HG03469 (cell line): ENCODE measurements around the gene MDGA2.

Experiments
- ATAC-seq: cut with Tn5 transposase; IDR thresholded peaks from one replicate; pipeline ENCODE4 v1.9.1; 2021; ENCODE audit warnings: mild to moderate bottlenecking, moderate library complexity, moderate number of reproducible peaks; ENCODE audit not compliant: unreplicated experiment

Gene MDGA2

GRCh38 chr14:47155395-47155794, 520.0 kb downstream of the MDGA2 start:
- ATAC-seq = no peak

- ATAC-seq = no peak
Observed at GRCh38 chr14:47154276-47154797, 521.1 kb downstream of the MDGA2 start.

DNA sequence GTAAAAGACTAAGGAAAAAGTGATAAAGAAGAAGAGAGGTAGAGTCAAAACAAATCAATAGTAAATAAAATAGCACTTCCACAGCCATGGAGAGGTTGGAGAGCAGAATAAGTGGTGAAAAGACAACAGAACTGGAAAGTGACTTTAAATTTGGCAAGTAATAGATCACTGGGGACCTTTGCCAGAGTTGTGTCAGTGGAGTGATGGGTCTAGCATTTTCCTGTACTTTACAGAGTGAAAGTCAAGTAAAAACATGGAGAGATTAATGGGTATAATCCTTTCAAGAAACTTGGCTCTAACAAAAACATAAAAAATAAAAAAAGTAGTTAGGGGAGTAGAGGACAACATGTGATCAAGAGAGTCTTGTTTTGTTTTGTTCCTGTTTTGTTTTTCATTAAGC, 521.7 kb downstream of the MDGA2 start:
- ATAC-seq = no peak

DNA sequence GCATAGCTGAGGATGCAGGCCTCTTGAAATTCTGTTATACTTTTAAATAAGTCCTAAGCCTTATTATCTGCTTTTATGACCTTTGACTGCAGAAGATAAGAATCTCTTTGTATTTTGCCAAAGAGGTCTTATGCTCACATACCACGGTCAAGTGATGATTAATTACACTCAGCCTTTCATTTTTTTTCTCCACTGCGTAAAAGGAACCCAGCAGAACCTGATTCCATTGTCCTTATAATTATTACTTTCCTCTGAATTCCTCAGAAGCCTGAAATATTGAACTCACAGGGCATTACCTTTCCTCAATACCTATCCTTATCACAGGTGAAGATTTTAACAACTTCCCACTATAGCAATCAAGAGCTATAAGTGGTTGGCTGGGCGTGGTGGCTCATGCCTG, 525.1 kb downstream of the MDGA2 start:
- no peak for ATAC-seq

DNA sequence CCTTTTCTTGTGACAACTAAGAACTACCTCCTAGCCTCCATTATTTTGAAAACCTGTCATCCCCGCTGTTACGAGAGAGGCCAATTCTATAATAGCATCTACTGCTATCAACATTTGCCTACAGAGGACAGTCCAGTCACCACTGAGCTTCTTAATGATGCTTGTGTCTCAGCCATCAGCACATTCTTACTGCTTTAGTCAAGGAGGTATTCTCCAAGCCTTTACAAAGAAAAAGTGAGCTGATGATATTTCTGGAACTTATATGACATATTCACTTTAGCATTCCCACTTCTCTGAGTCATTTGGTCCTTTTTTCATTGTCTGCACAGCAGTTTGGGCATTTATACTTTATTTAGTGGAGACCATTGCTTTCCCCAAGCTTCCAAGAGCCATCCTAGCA, 526.1 kb downstream of the MDGA2 start:
- no peak for ATAC-seq

- no peak for ATAC-seq
Observed at GRCh38 chr14:47148686-47149085, 526.7 kb downstream of the MDGA2 start.

- no peak for ATAC-seq
Observed at GRCh38 chr14:47120645-47121044, 554.8 kb downstream of the MDGA2 start.

DNA sequence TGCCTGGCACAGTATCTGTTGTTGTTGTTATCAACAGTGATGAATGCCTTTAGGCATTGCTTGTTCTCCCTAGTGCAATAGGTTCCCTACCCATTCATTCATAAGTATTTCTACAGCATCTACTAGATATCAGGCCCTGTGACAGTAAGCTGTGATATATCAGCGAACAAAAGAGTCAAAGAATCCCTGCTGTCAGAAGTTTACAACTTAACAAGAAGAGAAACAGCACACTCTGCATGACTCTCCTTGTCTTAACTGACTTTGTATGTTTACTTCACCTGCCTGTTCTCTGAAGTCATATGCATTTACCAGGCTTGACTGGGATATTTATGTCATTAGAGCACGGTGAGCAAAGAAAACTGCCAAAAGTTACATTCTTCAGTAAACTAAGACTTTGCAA, 571.6 kb downstream of the MDGA2 start:
- ATAC-seq = no peak

DNA sequence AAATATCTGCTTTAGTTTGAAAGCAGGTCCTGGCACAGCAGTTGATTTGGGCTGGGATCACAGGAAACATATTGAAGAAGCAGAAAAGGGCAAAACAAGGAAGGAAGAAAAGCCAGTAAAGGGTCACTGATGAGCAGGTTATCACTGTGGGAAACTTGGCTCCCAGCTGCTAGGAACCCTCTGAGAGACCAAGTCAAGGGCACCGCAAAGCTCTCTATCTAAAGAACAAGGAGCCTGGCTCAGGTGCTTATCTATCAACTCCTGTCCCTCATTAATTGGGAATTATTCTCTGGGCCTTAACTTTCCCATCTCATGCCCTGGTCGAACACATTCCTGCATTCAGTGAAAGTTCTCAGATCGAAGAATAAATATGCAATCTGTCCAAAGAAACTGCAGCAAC, 572.9 kb downstream of the MDGA2 start:
- ATAC-seq = no peak

DNA sequence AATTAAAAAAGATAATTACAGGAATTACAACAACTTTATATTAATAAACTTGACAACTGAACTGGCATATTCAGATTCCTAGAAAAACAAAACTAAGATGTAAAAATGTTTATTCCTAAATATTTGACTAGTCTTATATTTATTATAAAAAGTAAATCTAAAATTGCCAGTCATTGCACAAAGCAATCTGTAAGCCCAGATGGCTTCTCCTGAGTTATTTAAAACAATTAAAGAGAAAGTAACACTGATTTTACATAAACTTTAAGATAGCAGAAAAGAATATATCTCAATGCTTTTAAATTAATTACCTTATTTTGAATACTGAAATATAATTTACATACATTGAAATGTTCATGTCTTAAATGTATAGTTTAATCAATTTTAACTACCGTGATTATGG, 589.7 kb downstream of the MDGA2 start:
- no peak for ATAC-seq

- ATAC-seq = no peak
Observed at GRCh38 chr14:47065326-47065725, 610.1 kb downstream of the MDGA2 start.

DNA sequence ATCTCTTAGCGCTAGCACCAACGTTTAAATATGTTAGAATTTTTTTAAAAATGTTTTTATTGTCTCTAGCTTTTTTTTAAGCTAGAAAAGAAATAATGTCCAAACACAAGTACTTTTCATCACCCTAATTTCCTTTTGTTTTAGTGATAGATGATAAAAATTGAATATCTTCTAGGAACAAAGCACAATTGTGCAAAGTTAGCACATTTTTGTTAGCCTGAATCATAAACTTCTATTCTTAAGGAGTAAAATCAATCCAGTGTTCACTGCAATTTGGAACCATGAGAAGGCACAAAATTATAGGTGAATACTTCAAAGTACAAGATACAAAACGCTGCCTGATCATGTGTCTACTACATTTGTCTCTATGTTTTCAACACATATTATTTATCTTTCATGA, 615.4 kb downstream of the MDGA2 start:
- ATAC-seq = no peak

- no peak for ATAC-seq
Observed at GRCh38 chr14:47057364-47057763, 618.0 kb downstream of the MDGA2 start.

- ATAC-seq = no peak
Observed at GRCh38 chr14:47044841-47045240, 630.6 kb downstream of the MDGA2 start.

DNA sequence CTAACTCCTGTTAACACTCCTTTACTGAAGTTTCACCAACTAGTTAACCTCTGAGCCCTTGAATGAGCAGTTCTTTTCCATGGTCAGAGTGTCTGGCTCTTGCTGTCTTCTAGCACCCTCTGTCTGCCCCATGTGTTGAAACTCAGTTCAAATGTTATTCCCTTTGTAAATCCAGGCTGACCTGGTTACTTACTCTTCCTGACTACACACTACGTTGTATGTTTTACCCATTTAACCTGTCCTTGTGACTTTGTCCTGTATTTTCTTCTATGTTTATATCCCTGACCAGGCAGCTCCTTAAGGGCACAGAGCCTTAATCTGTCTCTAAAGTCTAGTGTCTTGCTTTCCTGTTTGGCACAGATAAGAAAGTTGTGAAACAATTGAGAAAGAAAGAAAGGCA, 634.9 kb downstream of the MDGA2 start:
- no peak for ATAC-seq

GRCh38 chr14:47039336-47039735, 636.1 kb downstream of the MDGA2 start:
- ATAC-seq = no peak

DNA sequence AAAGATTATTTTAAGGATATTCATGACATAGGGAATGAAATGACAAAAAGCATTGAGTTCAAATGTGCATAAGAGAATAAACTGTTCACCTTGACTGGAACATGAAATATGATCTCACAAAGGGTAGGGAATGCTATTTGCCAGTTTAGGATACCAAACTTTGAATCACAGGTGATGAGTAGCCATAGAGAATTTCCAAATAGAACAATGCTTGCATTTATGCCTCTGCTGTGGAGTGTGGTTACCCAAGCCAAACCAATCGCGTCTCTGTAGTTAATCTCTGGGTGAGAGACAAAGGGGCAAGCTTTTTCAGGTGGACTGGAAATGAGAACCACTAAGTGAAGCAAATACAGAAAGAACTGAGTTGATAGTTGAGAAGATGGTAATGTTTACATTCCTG, 652.7 kb downstream of the MDGA2 start:
- ATAC-seq = no peak

- ATAC-seq = no peak
Observed at GRCh38 chr14:47020500-47020899, 654.9 kb downstream of the MDGA2 start.

DNA sequence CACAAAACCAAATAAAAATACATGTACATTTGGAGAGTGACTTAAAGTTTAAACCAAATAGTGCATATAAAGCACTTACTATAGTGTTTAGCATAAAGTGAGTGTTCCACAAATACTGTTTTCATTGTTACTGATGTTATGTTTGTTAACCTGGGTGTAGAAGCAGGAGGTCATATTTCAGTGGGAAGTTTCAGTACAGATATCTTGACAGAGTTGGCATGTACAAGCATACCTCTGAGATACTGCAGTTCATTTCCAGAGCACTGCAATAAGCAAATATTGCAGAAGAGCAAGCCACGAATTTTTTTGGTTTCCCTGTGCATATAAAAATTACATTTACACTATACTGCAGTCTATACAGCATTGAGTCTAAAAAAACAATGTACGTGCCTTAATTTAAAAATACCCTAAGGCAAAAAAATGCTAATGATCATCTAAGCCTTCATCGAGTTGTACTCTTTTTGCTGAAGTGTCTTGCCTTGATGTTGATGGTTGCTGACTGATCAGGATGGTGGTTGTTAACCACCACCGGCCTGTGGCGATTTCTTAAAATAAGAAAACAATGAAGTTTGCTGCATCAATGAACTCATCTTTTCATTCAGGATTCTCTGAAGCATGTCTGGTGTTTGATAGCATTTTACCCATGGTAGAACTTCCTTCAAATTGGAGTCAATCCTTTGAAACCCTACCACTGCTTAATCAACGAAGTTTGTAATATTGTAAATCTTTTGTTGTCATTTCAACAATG, 662.7 kb downstream of the MDGA2 start:
- no peak for ATAC-seq

DNA sequence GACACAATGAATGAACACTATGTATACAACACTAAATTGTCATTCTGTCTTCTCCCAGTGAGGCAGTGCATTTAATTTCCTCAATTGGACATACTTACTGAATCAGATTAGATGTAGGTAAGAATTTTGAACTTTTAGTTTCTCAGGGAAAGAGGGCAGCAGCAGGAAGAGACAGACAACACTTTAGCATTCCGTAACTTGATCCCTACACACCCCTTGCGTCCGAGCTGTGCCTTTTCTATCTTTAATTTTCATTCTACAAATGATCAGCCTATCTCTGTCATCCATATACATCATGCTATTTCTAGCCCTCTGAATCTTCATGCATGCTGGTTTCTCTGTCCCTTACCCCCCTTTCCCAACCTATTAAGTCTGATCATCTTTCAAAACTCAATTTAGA, 665.8 kb downstream of the MDGA2 start:
- ATAC-seq = no peak

DNA sequence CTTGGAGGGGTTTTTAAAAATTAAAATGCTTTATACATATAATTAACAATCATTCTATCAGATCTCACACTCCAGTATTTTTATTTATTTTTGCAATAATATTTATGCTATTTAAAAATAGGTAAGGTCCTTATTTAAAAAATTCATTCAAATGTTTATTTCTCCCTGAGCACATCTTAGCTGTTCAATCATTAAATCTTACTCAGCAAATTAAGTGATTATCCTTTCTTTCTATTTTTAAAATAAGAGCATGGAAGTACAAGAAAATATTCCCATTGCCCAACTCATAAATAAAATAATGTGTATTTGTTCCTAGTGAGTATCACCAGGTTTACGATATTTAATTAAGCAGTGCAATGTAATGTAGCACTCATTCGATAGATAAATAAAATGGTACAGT, 666.7 kb downstream of the MDGA2 start:
- ATAC-seq = no peak

GRCh38 chr14:46999661-47000060, 675.7 kb downstream of the MDGA2 start:
- ATAC-seq = no peak

GRCh38 chr14:46989566-46989965, 685.8 kb downstream of the MDGA2 start:
- no peak for ATAC-seq
